Heart left ventricle (tissue), 13 donors: ENCODE results near the gene FBL.

Source experiments
- POLR2A ChIP-seq, 2 donors: fragments of 450-650 bp; IDR thresholded peaks; one replicate each; pipeline ENCODE4 v1.6.1; 2017; ENCODE audit warnings: antibody characterized with exemption in 2 of 2, mild to moderate bottlenecking in 2 of 2, moderate library complexity in 2 of 2
- TF ChIP-seq, protein P1 (sequence below), 12 donors: fragments of 200-600 bp; sonication (generic) in 4 of 12; IDR thresholded peaks; one replicate each; pipeline versions ENCODE4 v1.5.0 to v1.8.0; 2018 to 2022; ENCODE audit warnings: antibody characterized with exemption in 12 of 12, mild to moderate bottlenecking in 5 of 12
- donor health status: ischemic (EF 13 %, LVEDD 7.1; RV severe dilation, severe dysfunction).
- donor health status: DM: no; HTN: yes; CAD: no.
- donor health status: DM: no; HTN: no; CAD: no.
- donor health status: ischemic (EF 25% LVEDD 6.9; RV normal size, moderate dysfunction).
- donor health status: ischemic (EF 25% LVEDD 5.7; RV mildly dilated, moderate dysfunction).
- donor health status: ischemic (EF 35%, LVEDD 5.7; RV mildly dilated, moderate dysfunction).
- donor health status: nonischemic (EF 11% LVEDD 7.7; RV severe dilation, severe dysfunction).
- donor health status: DM: yes; HTN: yes; CAD: no.
- donor health status: PGD.
- donor health status: ischemic (EF 29% LVEDD 5.4; RV normal size, mild dysfunction).
- donor health status: nonischemic (EF 23%, LVEDD 6.1; RV moderate dilation, normal function).

DNA sequence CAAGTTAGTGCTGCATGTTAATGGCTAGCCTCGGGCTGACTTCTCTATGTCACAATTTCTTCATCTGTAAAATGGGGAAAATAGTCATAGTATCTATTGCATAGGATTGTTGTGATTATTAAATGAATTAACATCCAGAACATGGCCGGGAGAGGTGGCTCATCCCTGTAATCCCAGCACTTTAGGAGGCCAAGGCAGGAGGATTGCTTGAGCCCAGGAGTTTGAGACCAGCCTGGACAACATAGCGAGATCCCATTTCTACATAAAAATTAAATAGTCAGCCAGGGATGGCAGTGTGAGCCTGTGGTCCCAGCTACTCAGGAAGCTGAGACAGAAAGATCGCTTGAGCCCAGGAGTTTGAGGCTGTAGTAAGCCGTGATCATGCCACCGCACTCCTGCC, 21.8 kb upstream of the FBL start:
- TF ChIP-seq, protein P1, sequence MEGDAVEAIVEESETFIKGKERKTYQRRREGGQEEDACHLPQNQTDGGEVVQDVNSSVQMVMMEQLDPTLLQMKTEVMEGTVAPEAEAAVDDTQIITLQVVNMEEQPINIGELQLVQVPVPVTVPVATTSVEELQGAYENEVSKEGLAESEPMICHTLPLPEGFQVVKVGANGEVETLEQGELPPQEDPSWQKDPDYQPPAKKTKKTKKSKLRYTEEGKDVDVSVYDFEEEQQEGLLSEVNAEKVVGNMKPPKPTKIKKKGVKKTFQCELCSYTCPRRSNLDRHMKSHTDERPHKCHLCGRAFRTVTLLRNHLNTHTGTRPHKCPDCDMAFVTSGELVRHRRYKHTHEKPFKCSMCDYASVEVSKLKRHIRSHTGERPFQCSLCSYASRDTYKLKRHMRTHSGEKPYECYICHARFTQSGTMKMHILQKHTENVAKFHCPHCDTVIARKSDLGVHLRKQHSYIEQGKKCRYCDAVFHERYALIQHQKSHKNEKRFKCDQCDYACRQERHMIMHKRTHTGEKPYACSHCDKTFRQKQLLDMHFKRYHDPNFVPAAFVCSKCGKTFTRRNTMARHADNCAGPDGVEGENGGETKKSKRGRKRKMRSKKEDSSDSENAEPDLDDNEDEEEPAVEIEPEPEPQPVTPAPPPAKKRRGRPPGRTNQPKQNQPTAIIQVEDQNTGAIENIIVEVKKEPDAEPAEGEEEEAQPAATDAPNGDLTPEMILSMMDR (IDR thresholded peaks at IDR 0.05): no peak
- no peak for TF ChIP-seq POLR2A (IDR thresholded peaks at IDR 0.05)
